GM19372 (cell line): ENCODE results near the gene ASF1B.

Experiments used
- ATAC-seq: cut with Tn5 transposase; IDR thresholded peaks from one replicate; pipeline ENCODE4 v1.9.1; 2021; ENCODE audit warnings: mild to moderate bottlenecking, low read depth, moderate library complexity; ENCODE audit not compliant: unreplicated experiment

Gene ASF1B

GRCh38 chr19:14112051-14112808, 24.2 kb downstream of the ASF1B start:
- ATAC-seq: no peak

DNA sequence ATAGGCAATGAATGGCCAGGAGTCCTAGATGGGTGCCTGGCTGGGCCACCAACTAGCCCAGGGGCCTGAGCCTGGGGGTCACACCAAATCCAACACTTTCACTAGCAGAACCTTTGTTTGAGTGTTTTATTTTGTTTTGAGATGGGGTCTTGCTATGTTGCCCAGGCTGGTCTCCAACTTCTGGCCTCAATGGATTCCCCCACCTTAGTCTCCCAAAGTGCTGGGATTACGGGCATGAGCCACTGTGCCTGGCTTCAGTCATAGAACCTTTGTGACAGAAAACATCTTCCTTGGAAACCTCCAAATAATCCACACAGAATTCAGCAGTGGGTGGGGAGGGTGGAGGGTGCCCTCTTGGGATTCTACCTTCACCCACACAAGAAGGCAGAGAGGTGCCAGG, 24.9 kb downstream of the ASF1B start:
- ATAC-seq: no peak

DNA sequence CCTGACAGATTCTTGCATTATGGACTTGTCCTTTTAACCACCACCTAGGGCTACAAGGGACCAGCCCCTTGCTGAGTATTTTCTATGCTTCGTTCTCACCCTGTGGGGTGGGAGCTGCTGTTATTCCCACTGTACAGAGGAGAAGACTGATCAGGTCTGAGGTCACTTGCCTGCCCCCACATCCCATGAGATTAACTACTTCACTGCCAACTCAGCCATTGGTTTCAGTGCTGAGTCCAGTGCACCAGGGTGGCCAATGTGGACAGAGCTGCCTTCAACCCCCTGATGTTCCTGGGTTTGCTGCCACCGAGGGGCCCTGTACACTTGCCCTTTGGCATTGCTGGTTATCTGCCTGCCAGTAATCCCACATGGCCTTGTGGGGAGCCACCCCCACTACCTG, 25.7 kb downstream of the ASF1B start:
- ATAC-seq: no peak

DNA sequence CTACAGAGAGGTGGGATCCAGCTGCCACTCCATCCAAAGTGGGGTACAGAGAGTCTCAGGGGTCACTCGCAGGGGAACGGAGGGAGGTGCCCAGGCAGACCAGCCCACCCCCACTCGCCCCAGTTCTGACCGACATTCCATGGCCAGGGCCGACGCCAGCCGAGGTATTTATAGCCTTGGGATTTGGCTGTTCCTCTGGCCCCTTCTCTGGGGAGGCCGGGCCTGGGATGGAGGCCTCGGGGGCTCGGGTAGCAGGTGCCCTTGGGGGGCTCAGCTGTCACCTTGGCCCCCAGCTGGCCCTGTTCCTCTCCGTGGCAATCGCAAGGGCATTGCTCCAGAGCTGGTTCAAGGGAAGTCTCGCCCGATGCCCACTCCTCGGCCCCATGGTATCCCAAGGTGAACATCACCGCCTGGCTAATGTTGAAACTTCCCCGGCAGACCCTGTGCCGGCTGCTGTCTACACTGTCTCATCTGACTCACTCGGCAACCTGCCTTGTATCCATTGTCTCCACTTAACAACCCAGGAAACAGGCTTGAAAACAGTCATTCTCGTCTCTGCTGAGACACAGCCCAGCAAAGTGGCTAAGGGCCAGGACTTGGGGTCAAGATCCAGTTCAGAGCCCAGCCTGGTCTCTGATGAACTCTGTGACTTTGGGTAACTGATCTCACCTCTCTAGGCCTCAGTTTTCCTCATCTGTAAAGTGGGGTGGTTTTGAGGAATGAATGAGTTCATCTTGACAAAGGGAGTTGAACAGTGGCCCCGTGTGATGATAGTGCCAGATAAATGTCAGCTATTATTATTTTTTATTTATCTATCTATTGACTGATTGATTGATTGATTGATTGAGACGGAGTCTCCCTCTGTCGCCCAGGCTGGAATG, 28.6 kb downstream of the ASF1B start:
- ATAC-seq: no peak

DNA sequence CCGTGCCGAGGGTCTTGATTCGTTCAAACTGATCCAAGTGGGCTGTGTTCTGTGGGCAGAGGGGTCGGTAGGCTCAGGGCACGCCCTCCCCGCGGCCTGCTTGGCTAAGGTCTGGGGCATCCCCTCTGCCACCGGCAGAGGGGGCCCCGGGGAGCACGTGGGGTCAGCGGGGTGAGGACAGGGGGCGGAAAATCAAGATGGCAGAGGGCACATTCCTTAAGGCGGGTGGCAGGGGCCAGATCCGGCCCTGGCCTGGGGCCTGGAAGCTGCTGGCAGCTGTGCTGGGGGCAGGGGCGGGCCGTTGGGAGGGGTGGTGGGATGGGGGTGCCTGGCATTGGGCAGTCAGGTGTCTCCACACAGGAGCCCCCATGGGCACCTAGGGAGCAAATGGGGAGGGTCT, 29.5 kb downstream of the ASF1B start:
- ATAC-seq: no peak

GRCh38 chr19:14105680-14106079, 30.7 kb downstream of the ASF1B start:
- no peak for ATAC-seq

DNA sequence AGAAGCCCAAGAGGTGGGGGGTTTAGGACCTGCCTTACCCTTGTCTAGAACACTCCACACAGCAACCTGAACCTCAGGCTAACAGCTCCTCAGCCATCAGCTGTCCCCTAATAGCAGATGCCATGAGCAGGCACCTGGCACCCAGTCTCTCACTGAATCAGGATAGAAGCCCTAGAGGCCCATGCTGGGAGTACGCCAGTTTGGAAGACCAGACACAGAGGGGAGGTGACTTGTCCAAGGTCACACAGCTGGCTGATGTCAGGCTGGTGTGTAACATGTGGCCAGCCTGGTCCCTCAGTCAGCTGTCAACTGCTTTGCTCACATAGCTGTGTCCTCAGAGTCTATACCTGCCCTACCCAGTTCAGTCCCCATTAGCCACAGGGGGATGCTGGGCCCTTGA, 33.1 kb downstream of the ASF1B start:
- no peak for ATAC-seq

GRCh38 chr19:14102756-14103155, 33.6 kb downstream of the ASF1B start:
- ATAC-seq: no peak

GRCh38 chr19:14102102-14102696, 34.2 kb downstream of the ASF1B start:
- ATAC-seq: no peak

DNA sequence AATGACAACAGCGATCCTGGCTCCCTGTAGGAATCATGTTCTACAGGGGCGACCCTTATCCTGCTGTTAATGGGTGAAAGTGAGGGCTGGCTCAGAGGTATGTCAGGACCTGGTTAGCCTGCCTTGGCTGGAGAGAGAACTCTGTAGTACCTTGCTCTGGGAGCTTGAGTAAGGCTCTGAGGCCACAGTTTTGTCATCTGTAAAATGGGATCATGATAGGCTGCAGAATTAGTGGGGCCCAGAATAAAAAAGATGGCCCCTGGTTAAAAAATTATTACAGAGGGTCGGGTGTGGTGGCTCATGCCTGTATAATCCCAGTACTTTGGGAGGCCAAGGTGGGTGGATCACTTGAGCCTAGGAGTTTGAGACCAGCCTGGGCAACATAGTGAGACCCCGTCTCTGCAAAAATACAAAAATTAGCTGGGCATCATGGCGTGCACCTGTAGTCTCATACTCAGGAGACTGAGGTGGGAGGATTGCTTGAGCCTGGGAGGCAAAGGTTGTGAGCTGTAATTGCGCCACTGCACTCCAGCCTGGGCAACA, 35.3 kb downstream of the ASF1B start:
- no peak for ATAC-seq

GRCh38 chr19:14097532-14098151, 38.7 kb downstream of the ASF1B start:
- no peak for ATAC-seq

- no peak for ATAC-seq
Measured at GRCh38 chr19:14096272-14096992, 40.0 kb downstream of the ASF1B start.

GRCh38 chr19:14094854-14095253, 41.5 kb downstream of the ASF1B start:
- ATAC-seq: no peak

GRCh38 chr19:14093117-14093823, 43.1 kb downstream of the ASF1B start:
- ATAC-seq: no peak

GRCh38 chr19:14091813-14092462, 44.5 kb downstream of the ASF1B start:
- ATAC-seq: no peak

DNA sequence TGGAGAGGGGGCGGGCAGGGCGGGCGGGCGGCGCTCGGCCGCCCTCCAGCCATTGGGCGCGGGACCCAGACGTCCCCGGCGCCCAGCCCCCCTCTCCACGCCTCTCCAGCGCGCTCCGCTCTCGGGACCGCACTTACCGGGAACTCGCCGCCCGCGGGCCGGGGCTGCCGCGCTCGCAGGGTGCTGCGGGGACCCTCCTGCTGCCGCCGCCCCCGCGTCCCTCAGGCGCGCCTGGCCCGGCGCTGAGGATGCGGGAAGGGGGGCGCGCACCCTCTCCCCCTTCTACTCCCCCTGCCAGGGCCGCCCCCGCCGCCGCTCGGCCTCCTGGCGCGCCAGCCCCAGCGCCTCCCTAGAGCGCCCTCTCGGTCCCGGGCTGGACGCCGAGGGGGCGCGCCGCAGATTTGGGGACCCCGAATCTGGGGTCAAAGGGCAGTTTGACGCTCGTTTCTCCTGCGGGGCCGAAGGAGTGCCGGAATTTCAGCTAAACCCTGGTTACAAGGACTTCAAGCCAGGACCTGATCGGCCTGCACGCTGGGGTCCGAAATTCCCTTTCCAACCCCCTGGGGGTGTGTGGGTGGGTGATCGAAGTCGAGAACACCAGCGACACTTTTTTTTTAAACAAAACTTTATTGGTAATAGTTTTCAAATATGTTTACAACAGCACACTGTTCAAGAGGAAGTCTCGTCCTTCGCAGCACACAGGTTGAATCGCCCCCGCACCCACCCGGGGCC, 45.1 kb downstream of the ASF1B start:
- ATAC-seq: peak; percentile 53

GRCh38 chr19:14090509-14091080, 45.8 kb downstream of the ASF1B start, which contains the start of gene SAMD1:
Gene SAMD1 (minus strand): TSS chr19:14090751.
- ATAC-seq: peak; percentile 45
